Eye (tissue), 1 donor: ENCODE results near the gene HMOX2.

Experiments
- DNase-seq: peaks from one replicate; pipeline ENCODE4 v3.0.0-alpha.2; 2015

HMOX2 gene

GRCh38 chr16:4525634-4526277 lies 49.6 kb downstream of the HMOX2 start:
- no peak for DNase-seq

DNA sequence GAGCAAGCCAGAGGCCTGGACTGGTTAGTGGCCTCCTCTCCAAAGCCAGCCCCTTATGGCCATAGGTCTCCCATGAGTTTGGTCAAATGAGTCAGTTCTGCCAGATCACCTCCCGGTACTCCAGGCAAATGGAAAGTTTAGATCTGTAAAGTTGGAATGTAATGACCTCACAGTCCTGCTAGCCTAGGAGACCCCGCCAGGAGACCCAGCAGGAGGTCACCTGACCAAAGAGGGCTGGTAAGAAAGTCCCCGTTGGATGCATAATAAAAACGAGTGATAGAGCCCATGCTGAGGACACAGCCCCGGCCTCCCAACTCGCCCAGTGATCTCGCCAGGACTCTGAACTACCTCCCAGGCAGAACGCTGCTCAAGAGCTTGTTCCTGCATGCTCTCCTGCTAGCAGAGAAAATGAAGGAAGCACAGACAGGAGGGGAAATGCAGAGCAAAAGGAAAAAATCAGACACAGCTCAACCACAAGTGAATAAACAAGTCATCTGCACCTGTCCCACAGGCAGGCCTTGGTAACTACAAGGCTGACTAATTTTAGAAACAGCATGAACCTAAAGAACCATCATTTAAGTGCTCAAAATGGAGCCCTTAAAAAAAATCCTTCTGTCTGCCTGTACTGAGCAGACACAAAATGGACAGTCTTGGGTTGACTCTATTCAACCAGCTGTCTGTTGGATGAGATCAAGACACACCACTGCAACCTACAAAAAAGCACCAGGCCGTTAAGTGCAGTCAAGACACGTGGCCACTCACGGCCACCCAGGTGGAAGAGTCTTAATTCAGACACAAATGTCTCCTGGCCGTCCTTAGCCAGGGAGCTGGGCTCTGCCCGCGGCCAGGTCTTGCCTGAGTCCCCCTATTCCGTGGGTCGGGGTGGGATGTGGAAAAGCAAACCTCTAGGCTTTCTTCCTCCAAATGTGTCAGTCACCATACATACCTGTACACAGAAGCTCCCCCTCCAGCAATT lies 53.2 kb downstream of the HMOX2 start:
- DNase-seq: no peak

DNA sequence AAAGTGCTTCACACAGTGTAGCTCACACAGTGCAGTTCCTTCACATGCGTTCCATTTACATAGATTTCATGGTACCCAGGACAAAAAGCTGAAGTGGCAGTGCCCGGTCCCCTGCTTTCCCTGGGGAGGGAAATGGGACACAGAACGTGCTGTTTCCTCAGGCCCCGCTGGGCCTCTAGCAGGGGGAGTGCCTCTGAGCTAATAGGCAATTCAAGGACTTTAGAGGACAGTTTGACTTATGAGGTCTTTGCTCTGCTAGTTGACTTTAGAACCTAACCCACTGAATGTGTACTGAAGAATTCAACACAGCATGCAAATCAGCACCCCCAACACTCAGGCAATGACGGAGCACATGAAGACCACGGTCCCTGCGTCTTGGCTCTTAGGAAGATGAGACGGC lies 55.6 kb downstream of the HMOX2 start:
- DNase-seq: no peak

DNA sequence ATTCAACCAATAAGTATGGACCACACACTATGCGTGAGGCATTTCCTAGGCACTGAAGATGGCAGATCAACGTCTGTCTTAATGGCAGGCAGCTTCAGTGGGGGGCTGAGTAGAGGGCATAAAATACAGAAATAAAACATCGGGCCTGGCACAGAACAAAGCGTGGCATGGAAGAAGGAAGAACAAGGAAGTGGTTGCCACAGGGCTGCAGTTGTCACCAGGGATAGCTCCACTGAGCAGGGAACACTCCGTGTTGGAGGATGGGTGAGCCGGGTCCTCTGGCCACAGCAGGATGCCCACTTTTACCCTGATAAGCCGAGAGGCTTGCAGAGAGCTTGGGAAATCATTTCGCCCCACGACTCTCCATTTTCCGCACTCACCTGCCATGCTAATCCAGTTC lies 56.0 kb downstream of the HMOX2 start:
- DNase-seq: no peak

DNA sequence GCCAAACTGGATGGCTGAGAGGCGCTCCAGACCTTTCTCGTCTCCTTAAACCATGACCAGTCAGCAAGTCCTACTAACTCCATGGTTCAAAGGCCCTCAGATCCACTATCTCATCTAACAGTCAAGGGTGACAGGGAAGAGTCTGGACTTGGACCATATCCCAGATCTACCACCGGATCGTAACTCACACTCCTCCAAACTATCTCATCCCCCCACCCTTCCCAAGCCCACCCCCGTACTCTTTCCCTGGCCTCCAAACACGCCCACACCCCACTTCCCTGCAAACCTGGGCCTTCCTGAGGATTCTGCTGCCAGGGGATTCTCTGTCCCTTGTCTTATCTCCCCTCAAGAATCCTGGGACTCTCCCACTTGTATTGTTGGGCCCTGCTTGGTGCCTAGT lies 57.3 kb downstream of the HMOX2 start:
- no peak for DNase-seq

DNA sequence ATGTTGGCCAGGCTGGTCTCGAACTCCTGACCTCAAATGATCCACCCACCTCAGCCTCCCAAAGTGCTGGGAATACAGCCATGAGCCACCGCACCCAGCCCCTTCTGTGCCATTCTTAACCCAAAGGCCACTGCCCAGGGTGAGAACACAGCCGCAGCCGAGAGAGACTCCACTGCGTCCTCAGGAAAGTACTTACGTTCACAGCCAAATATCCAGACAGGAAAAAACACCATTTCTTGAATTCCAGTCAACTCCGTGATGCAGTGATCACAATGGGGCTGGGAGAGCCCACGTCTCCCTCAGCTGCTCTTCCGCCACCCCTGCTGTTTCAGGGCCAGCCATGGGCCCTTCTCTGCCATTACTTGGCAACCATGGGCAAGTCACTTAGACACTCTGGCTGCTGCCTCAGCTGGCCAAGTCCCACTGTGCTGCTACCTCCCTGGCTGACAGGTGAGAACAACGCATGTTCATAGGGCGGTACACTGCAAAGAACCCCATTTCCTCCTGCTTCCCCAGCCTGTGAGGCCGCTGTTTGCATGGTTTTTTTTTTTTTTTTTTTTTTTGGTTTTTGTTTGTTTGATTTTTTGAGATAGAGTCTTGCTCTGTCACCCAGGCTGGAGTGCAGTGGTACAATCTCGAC lies 58.1 kb downstream of the HMOX2 start:
- DNase-seq: no peak

DNA sequence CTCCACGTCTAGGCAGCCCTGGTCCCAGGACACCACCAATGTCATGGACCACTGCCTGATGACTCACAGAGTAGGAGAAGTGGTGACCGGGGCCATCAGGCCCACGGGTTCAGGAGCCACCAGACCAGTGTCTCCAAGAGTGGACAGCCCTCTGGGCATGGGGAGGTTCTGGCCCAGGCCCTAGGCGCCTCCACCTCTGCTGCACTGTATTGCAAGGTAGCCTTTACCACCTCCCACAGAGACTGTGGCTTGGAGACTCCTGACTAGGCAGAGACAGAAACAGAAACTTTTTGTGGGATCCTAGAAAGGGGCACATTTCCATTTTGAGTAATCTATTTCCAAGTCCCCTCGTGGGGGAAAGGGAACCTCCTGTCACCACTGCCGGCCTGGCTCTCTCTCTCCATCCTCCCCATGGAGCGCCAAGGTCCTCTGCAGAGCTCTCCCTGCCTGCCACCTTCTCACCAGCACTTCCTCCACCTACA lies 59.5 kb downstream of the HMOX2 start:
- DNase-seq: no peak

DNA sequence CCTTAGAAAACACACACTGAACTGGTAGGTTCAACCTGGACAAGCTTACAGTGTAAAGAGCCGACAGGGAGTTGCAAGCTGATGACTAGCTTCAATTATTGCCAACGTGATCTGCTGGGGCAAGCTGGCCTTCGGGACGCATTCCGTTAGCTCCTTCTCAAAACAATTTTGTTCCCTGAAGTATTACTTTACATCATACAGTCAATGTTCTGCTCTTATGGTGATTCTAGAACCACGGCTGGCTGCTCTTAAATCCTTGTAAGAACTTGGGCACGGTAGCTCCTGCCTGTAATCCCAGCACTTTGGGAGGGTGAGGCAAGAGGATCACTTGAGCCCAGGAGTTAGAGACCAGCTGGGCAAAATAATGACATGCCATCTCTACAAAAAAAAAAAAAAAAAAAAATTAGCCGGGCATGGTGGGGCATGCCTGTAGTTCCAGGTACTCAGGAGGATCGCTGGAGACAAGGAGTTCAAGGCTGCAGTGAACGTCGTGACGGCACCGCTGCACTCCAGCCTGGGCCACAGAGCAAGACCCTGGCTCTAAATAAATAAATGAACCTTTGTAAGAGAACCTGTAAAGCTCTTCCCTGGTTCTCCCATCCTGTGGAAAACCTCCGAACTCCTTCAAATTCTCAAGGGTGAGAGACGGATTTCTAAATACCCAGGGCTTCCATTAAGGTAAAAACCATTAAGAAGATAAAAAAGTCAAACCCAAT lies 60.4 kb downstream of the HMOX2 start:
- DNase-seq: no peak

DNA sequence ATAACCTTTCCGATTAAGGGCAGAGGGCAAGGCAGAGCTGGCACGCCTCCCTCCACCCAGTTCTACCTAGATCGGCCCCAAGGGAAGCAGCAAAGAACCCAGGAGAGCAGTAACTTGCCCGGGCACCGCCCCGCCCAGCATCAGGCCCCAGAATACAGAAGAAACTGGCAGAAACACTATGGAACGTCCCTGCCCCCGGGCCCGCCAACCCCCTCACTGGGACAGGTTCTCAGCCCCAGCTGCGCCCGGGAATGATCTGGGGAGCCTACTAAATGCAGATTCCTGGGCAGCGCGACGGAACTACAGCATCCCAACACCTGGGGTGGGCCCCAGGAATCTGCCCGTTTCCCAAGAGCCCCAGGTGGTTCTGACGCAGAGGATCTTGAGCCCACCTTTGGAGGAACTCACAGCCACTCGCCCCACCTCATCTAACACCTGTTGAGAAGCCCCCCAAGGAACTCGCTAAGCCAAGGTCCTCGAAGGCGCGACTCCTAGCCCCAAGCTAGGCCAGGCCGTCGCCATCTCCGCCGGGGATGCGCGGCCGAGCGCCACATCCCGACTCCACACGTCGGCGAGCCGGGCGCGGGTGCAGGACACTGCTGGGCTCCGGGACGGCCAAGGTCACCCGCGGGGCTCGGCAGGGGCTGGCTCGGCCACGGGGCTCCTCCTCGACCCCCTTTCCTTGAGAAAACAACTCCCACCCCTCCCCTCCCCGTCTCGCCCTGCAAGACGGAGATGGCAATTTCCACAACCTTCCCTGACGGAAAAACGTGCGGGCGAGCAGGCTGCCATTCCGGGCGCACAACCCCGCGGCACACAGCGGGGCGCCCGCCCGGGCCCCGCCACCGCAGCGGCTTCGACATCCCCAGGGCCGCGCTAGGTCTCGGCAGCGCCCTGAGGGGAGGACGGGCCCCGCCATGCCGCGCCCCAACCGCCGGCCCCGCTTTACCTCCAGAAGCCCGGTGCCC lies 61.5 kb downstream of the HMOX2 start:
- DNase-seq: no peak

DNA sequence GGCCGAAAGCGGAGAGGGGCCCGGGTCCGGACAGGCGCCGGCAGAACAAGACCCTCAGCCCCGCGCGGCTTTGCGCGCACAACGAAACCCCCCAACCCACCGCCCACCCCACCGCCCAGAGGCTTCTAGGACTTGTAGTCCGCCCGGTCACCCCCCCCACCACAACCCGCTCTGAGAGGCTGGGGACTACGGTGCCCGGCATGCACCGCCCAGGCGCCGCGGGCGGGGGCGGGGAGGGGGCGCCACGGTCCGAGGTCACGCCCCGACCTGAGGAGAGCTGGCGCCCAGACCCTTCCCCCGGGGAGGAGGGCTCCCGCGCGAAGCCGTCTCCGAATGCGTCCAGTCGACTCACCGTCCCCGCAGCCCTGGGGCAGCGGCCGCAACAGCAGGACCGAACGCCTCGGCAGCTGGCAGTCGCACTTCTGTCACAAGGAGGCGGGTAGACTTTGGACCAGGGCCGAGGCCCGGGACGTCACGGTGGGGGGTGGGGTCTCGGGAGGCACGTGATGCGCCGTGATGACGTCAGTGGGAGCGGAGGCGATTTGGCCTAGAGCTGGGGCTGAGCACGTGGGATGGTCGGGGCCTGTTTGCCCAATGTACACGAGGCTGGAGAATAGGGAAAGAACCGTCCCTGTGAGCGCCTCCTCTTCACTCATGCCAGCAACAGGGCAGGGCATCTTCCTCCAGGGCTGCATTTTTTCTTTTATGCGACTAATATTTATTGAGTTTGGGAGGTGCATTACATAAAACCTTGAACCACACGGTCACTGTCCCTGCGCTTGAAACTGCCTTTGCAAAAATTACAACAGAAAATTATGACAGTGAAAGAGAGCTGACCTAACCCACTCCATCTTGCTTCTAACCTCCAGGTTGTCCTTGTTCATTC lies 62.4 kb downstream of the HMOX2 start, which contains the start of gene CDIP1:
TSS of gene CDIP1 (minus strand) at position 424 of the 886 bp plus-strand sequence. CDS start 24,643 bp downstream, outside the sequence.
- DNase-seq: peak; percentile 99

- DNase-seq: no peak
Measured at GRCh38 chr16:4539716-4540284, 63.6 kb downstream of the HMOX2 start.

GRCh38 chr16:4544473-4544872 lies 68.3 kb downstream of the HMOX2 start:
- DNase-seq: no peak

GRCh38 chr16:4548124-4548523 lies 71.9 kb downstream of the HMOX2 start:
- DNase-seq: no peak

- DNase-seq: no peak
Measured at GRCh38 chr16:4550591-4550990, 74.4 kb downstream of the HMOX2 start.

- no peak for DNase-seq
Measured at GRCh38 chr16:4552541-4552940, 76.3 kb downstream of the HMOX2 start.

DNA sequence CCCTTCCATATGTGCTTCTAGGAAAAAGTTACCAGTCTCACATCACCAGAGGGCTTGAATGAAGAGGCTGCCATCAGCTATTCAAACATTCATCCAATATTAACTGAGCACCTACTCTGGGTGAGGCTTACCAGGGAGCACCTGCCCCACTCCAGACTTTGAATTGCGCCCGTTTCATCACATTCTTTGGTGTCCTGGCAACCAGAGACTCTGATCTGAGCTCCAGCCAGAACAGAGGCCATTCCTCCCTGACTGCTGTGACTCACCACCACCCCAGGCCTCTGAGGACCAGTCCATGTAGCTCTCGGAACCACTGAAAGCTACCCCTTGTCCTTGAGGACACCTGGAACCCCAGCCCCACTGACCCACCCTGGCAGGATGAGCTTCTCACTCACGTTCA lies 79.9 kb downstream of the HMOX2 start, which contains the start of gene C16orf96:
TSS of gene C16orf96 (plus strand) at position 229 of the 400 bp plus-strand sequence. CDS start at position 379, 150 bp downstream.
- DNase-seq: no peak

DNA sequence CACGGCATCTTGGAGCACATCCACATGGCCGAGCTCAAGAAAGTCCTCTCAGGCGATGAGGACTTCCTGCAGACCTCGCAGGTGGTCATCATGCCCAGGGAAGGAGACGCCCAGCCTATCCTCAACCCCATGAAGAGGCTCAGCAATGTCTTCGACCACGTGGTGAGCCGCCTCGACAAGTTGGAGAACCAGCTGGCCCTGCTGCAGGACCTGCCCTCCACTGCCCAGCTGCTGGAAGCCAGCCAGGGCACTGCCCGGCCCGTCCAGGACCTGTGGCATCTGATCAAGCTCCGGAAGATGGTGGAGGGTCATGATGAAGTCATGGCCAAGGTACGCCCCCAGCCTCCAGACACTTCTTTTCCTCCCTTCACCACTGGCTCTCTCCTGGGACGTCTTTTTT lies 80.4 kb downstream of the HMOX2 start:
- no peak for DNase-seq

DNA sequence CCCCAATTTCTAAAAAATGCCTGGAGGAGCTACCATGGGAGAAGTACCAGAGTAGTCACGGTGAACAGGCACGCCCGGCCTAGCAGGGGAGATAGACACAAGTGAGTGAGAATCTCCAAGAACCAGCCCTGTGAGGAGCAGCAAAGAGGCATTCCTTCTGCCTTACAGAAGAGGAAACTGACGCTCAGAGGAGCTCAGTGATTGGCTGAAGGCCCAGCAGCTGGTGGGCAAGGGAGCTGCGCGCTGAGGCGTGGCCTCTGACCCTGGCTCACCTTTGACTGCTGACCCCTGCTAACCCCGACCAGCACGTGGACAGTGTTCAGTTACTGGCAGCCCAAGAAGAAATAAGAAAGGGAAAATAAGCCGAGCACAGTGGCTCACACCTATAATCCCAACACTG lies 81.8 kb downstream of the HMOX2 start:
- DNase-seq: no peak
